Suprapubic skin (tissue), 4 donors: ENCODE data around the gene APLP2. TPM values are rescaled to one million over a fixed set of nuclear protein-coding genes. Genes with fewer than 3 reads are reported as not detected.

Source experiments
- DNase-seq, 2 donors: peaks; one replicate each; pipeline ENCODE4 v3.0.0-alpha.2; 2019; ENCODE audit warnings: low spot score in 2 of 2
- H3K27ac ChIP-seq: fragments of 200-600 bp; sonication (generic); one replicate; pipeline ENCODE4 v1.5.1; 2019
- H3K27me3 ChIP-seq: fragments of 200-600 bp; sonication (generic); one replicate; pipeline ENCODE4 v1.5.1; 2019
- H3K36me3 ChIP-seq: fragments of 200-600 bp; sonication (generic); one replicate; pipeline ENCODE4 v1.5.1; 2019
- H3K4me1 ChIP-seq: fragments of 200-600 bp; sonication (generic); one replicate; pipeline ENCODE4 v1.5.1; 2019
- H3K4me3 ChIP-seq: fragments of 200-600 bp; sonication (generic); one replicate; pipeline ENCODE4 v1.5.1; 2019; ENCODE audit warnings: mild to moderate bottlenecking
- H3K9me3 ChIP-seq: fragments of 200-600 bp; sonication (generic); one replicate; pipeline ENCODE4 v1.5.1; 2019
- CTCF ChIP-seq, 2 donors: fragments of 200-600 bp in 1 of 2; fragments of 450-650 bp in 1 of 2; sonication (generic) in 1 of 2; IDR thresholded peaks; one replicate each; pipeline ENCODE4 v1.5.1; 2016 to 2019; ENCODE audit warnings: antibody characterized with exemption in 2 of 2, mild to moderate bottlenecking in 1 of 2, moderate library complexity in 1 of 2
- EP300 ChIP-seq: sonication (generic); formaldehyde crosslinking; IDR thresholded peaks from one replicate; pipeline ENCODE4 v1.6.1; 2017; ENCODE audit warnings: antibody characterized with exemption
- POLR2A ChIP-seq, 2 donors: fragments of 450-650 bp; IDR thresholded peaks; one replicate each; pipeline ENCODE4 v1.6.1; 2017; ENCODE audit warnings: antibody characterized with exemption in 2 of 2, mild to moderate bottlenecking in 2 of 2, moderate library complexity in 2 of 2
- POLR2AphosphoS5 ChIP-seq, 3 donors: sonication (generic); formaldehyde crosslinking; IDR thresholded peaks; one replicate each; pipeline ENCODE4 v1.6.1; 2017; ENCODE audit warnings: antibody characterized with exemption in 3 of 3
- WGBS: methylation state at CpG from one replicate; pipeline ENCODE4 v1.1.5; 2018; 5-methylcytosine and 5-hydroxymethylcytosine counted together
- total RNA-seq, 4 donors: library from RNA; depleted of rRNA; stranded (reverse); fragments of >200 nt; gene quantifications; one replicate each; pipeline ENCODE4 v1.1.0, GENCODE V29; 2016

The APLP2 gene
- total RNA-seq, 4 donors from 2014 or later: 150 to 237 (median 174) TPM

- 64% methylated on average over 3 of the region's 3 CpGs for WGBS
- Histone ChIP-seq H3K9me3 (no peaks in the 10 kb centered on the region), H3K27ac (no peak overlapping the region), H3K4me1 (peaks cover 5% of the 10 kb centered on the region), H3K4me3 (no peak overlapping the region), H3K36me3 (no peaks in the 10 kb centered on the region), H3K27me3 (no peaks in the 10 kb centered on the region)
- no peak for DNase-seq
- TF ChIP-seq EP300 (no peak), CTCF (IDR thresholded peaks at IDR 0.05) (no peak), POLR2AphosphoS5 (IDR thresholded peaks at IDR 0.05) (no peak), POLR2A (IDR thresholded peaks at IDR 0.05) (no peak)
Measured at GRCh38 chr11:130037058-130037457, 32.6 kb upstream of the APLP2 start.

GRCh38 chr11:130037881-130038585, 31.7 kb upstream of the APLP2 start:
- no peak for TF ChIP-seq EP300
- H3K27ac ChIP-seq: no peak overlapping the region
- H3K9me3 ChIP-seq: no peaks in the 10 kb centered on the region
- no peaks in the 10 kb centered on the region for H3K27me3 ChIP-seq
- H3K4me3 ChIP-seq: no peak overlapping the region
- no peak for DNase-seq
- WGBS: 77% methylated on average over 7 of the region's 7 CpGs
- no peaks in the 10 kb centered on the region for H3K36me3 ChIP-seq
- peaks cover 8% of the 10 kb centered on the region for H3K4me1 ChIP-seq

GRCh38 chr11:130040281-130040940, 29.3 kb upstream of the APLP2 start:
- Histone ChIP-seq H3K27ac (no peak overlapping the region), H3K27me3 (no peaks in the 10 kb centered on the region), H3K4me3 (no peak overlapping the region), H3K9me3 (no peaks in the 10 kb centered on the region), H3K4me1 (peaks cover 13% of the 10 kb centered on the region), H3K36me3 (no peaks in the 10 kb centered on the region)
- 96% methylated on average over 17 of the region's 49 CpGs for WGBS
- DNase-seq: no peak
- TF ChIP-seq POLR2AphosphoS5 (IDR thresholded peaks at IDR 0.05) (no peak), POLR2A (IDR thresholded peaks at IDR 0.05) (no peak), CTCF (IDR thresholded peaks at IDR 0.05) (no peak), EP300 (no peak)

- Histone ChIP-seq H3K27me3 (no peaks in the 10 kb centered on the region), H3K27ac (no peak overlapping the region), H3K9me3 (no peaks in the 10 kb centered on the region), H3K4me1 (peaks cover 13% of the 10 kb centered on the region), H3K4me3 (no peak overlapping the region), H3K36me3 (no peaks in the 10 kb centered on the region)
- no peak for TF ChIP-seq EP300
- no peak for TF ChIP-seq CTCF (IDR thresholded peaks at IDR 0.05)
- TF ChIP-seq POLR2AphosphoS5 (IDR thresholded peaks at IDR 0.05): no peak
- no peak for TF ChIP-seq POLR2A (IDR thresholded peaks at IDR 0.05)
- DNase-seq: no peak
- WGBS: 80% methylated on average over 16 of the region's 16 CpGs
Measured at GRCh38 chr11:130042093-130042591, 27.6 kb upstream of the APLP2 start.

GRCh38 chr11:130043575-130043974, 26.1 kb upstream of the APLP2 start:
- H3K27me3 ChIP-seq: no peaks in the 10 kb centered on the region
- TF ChIP-seq POLR2AphosphoS5 (IDR thresholded peaks at IDR 0.05) (no peak), CTCF (IDR thresholded peaks at IDR 0.05) (no peak), POLR2A (IDR thresholded peaks at IDR 0.05) (no peak), EP300 (no peak)
- no peak overlapping the region for H3K4me3 ChIP-seq
- 40% methylated on average over 5 of the region's 5 CpGs for WGBS
- H3K4me1 ChIP-seq: peaks cover 8% of the 10 kb centered on the region
- DNase-seq: no peak
- H3K9me3 ChIP-seq: no peaks in the 10 kb centered on the region
- H3K27ac ChIP-seq: no peak overlapping the region
- H3K36me3 ChIP-seq: no peaks in the 10 kb centered on the region
